ENCODE results near the gene UPK2.
A peak's percentile ranks its signal among the peaks of the same experiment; 100 is the strongest.

The UPK2 gene

DNA sequence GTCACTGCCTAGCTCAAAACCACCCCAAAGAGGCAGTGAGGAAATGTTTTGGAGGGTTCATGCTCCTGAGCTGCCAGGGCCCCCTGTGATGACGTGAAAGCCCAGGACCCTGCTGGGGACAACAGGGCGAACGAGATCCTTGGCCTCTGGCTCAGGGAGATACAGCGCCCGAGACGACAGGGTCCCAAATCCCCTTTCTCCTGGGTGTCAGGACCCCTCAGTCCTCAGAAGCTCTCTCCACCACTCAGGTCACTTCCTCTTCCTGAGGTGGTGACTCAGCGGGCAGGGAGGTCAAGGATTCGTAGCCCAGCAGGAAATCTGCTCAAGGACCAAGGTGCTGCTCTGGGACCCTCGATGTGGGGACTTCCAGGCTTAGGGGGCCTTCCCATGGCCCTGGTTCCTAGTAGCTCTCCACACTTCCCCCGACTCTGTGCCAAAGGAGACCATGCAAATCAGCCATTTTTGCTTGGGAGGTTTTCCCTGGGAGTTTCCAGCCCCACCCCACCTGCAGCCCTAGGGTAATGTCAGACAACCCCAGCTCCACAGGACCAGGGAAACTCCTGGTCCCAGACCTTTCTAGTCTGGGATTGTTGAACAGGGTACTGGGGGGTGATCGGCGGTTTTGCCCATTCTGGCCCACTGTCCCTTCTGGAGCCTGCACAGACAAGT is 43.2 kb upstream of the UPK2 start:
- DNase-seq: peak in 1 of 3 donors; percentile 34
- H3K9me3 ChIP-seq (ENCODE audit: control insufficient read depth, low read length): no peaks in the 10 kb centered on the region
- no peaks in the 10 kb centered on the region for H3K27me3 ChIP-seq (replicated peaks; ENCODE audit: control insufficient read depth, insufficient read depth, low read length, poor library complexity, severe bottlenecking)
- H3K36me3 ChIP-seq (ENCODE audit: control insufficient read depth, insufficient read depth, low read length): peaks cover 11% of the 10 kb centered on the region
- H3K4me3 ChIP-seq (ENCODE audit: insufficient read depth, low read depth, low read length, poor library complexity, severe bottlenecking): peak overlapping the region; percentile 49
- peaks cover 86% of the 10 kb centered on the region for H3K4me1 ChIP-seq (ENCODE audit: control insufficient read depth, insufficient read depth, low read length, poor library complexity, severe bottlenecking)
- H3K27ac ChIP-seq (ENCODE audit: insufficient read depth, low read length, poor library complexity, severe bottlenecking): peak overlapping the region; percentile 98

DNA sequence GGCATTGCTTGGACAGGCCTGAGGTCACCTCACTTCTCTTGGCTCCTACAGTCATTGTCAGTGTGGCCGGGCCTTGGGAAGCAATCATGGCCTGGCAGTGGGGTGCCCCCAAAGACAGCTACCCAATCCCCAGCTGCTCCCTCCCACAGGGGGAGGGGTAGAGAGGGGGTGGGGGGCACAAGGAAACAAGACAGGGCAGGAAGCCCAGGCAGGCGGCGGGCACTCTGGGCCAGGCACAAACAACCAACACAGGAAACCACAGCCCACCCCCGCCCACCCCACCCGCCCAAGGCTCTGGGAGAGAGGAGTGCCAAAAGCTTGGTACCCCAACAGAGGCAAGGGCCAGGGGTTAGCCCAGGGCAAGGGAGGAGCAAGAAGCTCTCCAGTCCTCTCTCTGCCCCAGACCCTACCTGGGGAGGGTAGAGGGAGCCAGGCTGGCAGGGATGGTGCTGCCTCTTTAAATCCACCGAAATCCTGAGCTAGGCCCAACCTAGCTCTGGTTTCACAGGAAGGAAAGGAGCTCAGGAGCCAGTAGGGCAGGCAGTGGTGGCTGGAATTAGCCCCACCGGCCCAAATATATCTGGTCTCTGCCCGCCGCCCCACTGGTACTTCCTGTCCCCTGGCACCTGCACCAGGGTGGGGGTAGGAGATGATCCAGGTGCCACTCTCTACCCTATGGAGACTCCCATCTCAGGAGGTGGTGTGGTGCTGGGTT is 42.5 kb upstream of the UPK2 start:
- peak in 2 of 3 donors; percentile 32 to 45 for DNase-seq
- Histone ChIP-seq H3K4me3 (ENCODE audit: insufficient read depth, low read depth, low read length, poor library complexity, severe bottlenecking) (peak overlapping the region; percentile 36), H3K27ac (ENCODE audit: insufficient read depth, low read length, poor library complexity, severe bottlenecking) (peak overlapping the region; percentile 98), H3K9me3 (ENCODE audit: control insufficient read depth, low read length) (no peaks in the 10 kb centered on the region), H3K4me1 (ENCODE audit: control insufficient read depth, insufficient read depth, low read length, poor library complexity, severe bottlenecking) (peaks cover 93% of the 10 kb centered on the region), H3K36me3 (ENCODE audit: control insufficient read depth, insufficient read depth, low read length) (peaks cover 6% of the 10 kb centered on the region), H3K27me3 (replicated peaks; ENCODE audit: control insufficient read depth, insufficient read depth, low read length, poor library complexity, severe bottlenecking) (no peaks in the 10 kb centered on the region)

DNA sequence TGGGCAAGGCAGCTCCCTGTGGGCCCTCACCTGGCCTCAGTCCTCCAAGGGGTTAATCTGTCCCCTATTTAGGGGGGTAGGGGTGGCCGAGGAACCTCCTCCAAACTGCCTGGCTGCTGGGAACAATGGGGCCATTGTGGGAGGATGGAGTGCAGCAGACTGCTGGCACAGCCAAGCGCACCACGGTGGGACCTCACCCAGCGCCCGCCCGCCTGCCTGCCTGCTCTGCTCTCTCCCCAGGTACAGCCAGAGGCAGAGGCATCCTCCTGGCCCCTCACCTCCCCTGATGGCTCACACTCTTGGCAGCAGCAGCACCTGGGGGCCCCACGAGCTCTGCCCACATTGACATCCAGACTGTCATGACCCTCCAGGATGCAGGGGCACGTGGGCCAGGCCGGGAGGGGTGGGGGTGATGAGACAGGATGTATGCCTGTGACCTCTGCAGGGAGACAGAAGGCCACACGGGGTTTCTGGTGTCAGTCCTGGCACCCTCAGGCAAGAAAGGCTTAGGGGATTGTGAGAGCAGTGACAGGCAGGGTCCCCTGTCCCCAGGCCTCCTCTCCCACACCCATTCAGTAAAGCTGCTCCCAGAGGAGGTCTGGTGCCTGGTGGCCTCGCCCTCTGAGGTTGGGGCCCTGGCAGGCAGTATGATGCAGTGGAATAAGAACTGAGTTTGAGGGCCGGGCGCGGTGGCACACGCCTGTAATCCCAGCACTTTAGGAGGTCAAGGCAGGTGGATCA is 41.8 kb upstream of the UPK2 start:
- DNase-seq: peak; percentile 69 to 81 (median 79)
- H3K27me3 ChIP-seq (replicated peaks; ENCODE audit: control insufficient read depth, insufficient read depth, low read length, poor library complexity, severe bottlenecking): no peaks in the 10 kb centered on the region
- H3K36me3 ChIP-seq (ENCODE audit: control insufficient read depth, insufficient read depth, low read length): peaks cover 6% of the 10 kb centered on the region
- H3K4me1 ChIP-seq (ENCODE audit: control insufficient read depth, insufficient read depth, low read length, poor library complexity, severe bottlenecking): peaks cover 93% of the 10 kb centered on the region
- H3K27ac ChIP-seq (ENCODE audit: insufficient read depth, low read length, poor library complexity, severe bottlenecking): peak overlapping the region; percentile 98
- H3K9me3 ChIP-seq (ENCODE audit: control insufficient read depth, low read length): no peaks in the 10 kb centered on the region
- peak overlapping the region; percentile 36 for H3K4me3 ChIP-seq (ENCODE audit: insufficient read depth, low read depth, low read length, poor library complexity, severe bottlenecking)

DNA sequence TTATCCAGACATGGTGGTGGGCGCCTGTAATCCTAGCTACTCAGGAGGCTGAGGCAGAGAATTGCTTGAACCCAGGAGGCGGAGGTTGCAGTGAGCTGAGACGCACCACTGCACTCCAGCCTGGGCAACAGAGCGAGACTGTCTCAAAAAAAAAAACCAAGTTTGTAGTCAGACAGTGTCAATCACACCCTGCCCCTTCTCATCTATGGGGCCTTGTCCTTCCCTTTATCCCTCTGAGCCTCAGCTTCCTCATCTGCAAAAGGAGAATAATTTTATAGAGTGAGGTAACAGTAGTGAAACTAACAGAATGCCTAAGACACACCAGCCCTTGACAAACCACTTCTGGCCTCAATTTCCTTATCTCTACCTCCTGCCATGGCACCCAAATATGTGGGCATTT is 41.1 kb upstream of the UPK2 start:
- H3K27me3 ChIP-seq (replicated peaks; ENCODE audit: control insufficient read depth, insufficient read depth, low read length, poor library complexity, severe bottlenecking): no peaks in the 10 kb centered on the region
- no peaks in the 10 kb centered on the region for H3K9me3 ChIP-seq (ENCODE audit: control insufficient read depth, low read length)
- H3K4me3 ChIP-seq (ENCODE audit: insufficient read depth, low read depth, low read length, poor library complexity, severe bottlenecking): peak overlapping the region; percentile 36
- H3K27ac ChIP-seq (ENCODE audit: insufficient read depth, low read length, poor library complexity, severe bottlenecking): peak overlapping the region; percentile 98
- peaks cover 93% of the 10 kb centered on the region for H3K4me1 ChIP-seq (ENCODE audit: control insufficient read depth, insufficient read depth, low read length, poor library complexity, severe bottlenecking)
- peaks cover 6% of the 10 kb centered on the region for H3K36me3 ChIP-seq (ENCODE audit: control insufficient read depth, insufficient read depth, low read length)
- DNase-seq: no peak

DNA sequence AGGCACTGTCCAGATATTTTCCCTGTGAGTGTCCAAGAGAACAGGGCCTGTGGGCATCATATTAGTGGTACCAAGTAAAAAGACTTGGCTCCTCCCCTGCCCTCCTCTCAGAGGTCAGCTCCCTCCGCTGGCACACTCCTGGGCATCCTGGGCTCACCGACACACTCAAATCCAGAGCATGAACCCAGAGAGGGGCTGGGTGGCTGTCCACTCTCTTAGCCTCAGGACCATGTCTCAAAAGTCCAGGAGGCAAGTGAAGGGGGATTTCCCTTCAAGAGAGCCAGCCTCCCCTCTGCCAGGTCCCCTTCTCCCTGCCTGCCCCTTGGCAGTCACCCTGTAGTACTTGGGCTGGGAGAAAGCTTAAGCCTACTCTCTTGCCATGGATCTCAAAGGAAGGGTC is 40.7 kb upstream of the UPK2 start:
- peaks cover 6% of the 10 kb centered on the region for H3K36me3 ChIP-seq (ENCODE audit: control insufficient read depth, insufficient read depth, low read length)
- no peaks in the 10 kb centered on the region for H3K27me3 ChIP-seq (replicated peaks; ENCODE audit: control insufficient read depth, insufficient read depth, low read length, poor library complexity, severe bottlenecking)
- peaks cover 93% of the 10 kb centered on the region for H3K4me1 ChIP-seq (ENCODE audit: control insufficient read depth, insufficient read depth, low read length, poor library complexity, severe bottlenecking)
- no peaks in the 10 kb centered on the region for H3K9me3 ChIP-seq (ENCODE audit: control insufficient read depth, low read length)
- peak overlapping the region; percentile 98 for H3K27ac ChIP-seq (ENCODE audit: insufficient read depth, low read length, poor library complexity, severe bottlenecking)
- DNase-seq: no peak
- H3K4me3 ChIP-seq (ENCODE audit: insufficient read depth, low read depth, low read length, poor library complexity, severe bottlenecking): peak overlapping the region; percentile 36

DNA sequence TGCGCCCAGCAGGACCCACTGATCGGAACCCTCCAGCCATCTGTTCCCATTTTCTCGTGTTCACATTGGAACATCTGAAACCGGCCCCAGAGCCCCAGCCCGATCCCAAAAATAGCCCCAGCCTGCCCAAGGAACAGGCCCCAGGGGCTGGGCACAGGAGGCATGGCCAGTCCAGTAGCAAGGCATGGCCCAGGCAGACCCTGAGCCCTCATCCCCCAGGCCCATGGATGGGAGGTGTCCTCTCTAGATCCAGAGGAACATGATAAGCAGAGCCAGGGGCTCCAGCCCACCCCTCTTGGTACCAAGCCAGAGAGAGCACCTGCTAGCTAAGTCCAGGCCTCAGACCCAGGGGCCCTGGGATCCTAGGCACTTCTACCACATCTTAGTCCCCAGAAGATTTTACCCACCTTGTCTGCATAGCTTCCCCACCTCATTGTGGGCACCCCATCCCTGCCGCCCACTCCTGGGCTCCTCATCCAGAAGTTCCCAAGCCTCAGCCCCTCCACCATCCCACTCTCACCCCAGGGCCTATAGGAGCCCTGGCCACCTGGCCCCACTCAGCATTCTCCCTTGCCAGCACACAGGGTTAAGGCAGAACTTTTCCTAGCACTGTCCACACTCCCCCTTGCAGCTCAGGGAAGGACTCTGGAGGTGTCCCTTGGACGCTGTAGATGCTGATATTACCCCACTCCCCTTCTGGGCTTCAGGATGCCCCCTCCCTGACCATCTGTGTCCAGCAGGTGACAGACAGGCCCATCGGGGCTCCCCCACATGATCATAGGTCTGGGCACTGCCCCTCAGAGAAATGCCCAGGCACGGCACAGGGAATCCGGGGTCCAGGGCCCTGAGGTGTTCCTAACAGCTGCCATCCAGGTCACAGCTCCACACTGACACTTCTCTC is 39.9 kb upstream of the UPK2 start:
- H3K4me1 ChIP-seq (ENCODE audit: control insufficient read depth, insufficient read depth, low read length, poor library complexity, severe bottlenecking): peaks cover 97% of the 10 kb centered on the region
- no peaks in the 10 kb centered on the region for H3K9me3 ChIP-seq (ENCODE audit: control insufficient read depth, low read length)
- H3K36me3 ChIP-seq (ENCODE audit: control insufficient read depth, insufficient read depth, low read length): peaks cover 6% of the 10 kb centered on the region
- H3K4me3 ChIP-seq (ENCODE audit: insufficient read depth, low read depth, low read length, poor library complexity, severe bottlenecking): no peak overlapping the region
- no peaks in the 10 kb centered on the region for H3K27me3 ChIP-seq (replicated peaks; ENCODE audit: control insufficient read depth, insufficient read depth, low read length, poor library complexity, severe bottlenecking)
- DNase-seq: no peak
- peak overlapping the region; percentile 98 for H3K27ac ChIP-seq (ENCODE audit: insufficient read depth, low read length, poor library complexity, severe bottlenecking)

DNA sequence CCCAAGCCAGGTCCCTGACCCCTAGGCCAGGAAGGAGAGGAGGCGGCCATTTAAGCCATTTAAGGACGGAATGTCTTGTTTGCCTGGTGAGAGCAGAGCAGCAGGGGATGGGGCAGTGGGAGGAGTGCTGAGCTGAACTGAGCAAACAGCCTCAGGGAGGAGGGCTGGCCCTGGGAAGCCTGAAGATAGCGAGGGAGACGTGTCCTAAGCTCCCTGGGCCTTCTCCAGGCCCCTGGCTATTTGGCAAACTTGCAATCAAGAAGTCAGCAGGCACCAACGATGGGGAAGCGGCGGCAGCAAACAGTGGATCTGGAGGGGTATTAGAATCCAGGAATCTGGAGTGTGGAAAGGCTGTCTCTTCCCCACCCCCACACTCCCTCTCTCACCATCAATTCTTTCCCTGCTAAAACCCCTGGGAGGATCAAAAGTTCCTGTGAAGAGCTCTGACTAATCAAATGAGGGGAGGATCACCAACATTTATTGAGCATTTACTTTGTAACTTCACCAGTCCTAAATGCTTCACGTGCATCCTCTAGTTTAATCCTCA is 39.2 kb upstream of the UPK2 start:
- no peak for DNase-seq
- H3K4me3 ChIP-seq (ENCODE audit: insufficient read depth, low read depth, low read length, poor library complexity, severe bottlenecking): no peak overlapping the region
- peaks cover 97% of the 10 kb centered on the region for H3K4me1 ChIP-seq (ENCODE audit: control insufficient read depth, insufficient read depth, low read length, poor library complexity, severe bottlenecking)
- peaks cover 6% of the 10 kb centered on the region for H3K36me3 ChIP-seq (ENCODE audit: control insufficient read depth, insufficient read depth, low read length)
- no peaks in the 10 kb centered on the region for H3K27me3 ChIP-seq (replicated peaks; ENCODE audit: control insufficient read depth, insufficient read depth, low read length, poor library complexity, severe bottlenecking)
- peak overlapping the region; percentile 98 for H3K27ac ChIP-seq (ENCODE audit: insufficient read depth, low read length, poor library complexity, severe bottlenecking)
- no peaks in the 10 kb centered on the region for H3K9me3 ChIP-seq (ENCODE audit: control insufficient read depth, low read length)

DNA sequence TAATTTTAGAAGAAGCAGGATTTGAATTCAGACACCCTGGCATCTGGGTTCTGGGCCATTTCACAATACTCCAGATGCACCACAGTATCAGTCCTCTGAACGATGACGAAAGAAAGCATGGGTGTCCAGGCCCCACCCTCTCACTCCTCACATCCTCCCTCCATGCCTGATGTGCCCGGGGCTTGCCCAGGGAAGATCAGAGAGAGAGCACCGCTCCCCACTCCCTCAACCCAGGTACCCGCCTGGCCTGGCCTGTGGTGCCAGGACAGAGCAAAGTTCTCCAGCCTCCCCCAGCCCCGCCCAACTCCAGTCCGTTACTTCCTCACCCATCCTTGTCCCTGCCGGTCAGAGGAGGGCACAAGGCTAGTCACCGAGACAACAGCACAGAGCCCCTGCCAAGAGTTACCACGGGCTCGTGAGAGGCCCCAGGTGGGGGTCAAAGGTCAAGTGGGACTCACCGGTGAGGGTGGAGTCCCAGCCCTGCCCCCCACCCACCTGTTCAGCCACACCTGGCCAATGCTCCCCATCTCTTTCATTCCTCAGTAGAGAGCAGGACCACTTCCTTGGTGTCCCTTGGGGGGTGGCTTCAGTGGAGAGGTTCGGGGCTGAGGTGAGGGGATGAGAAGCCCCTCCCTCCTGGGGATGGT is 38.5 kb upstream of the UPK2 start:
- H3K4me1 ChIP-seq (ENCODE audit: control insufficient read depth, insufficient read depth, low read length, poor library complexity, severe bottlenecking): peaks cover 97% of the 10 kb centered on the region
- no peaks in the 10 kb centered on the region for H3K9me3 ChIP-seq (ENCODE audit: control insufficient read depth, low read length)
- H3K4me3 ChIP-seq (ENCODE audit: insufficient read depth, low read depth, low read length, poor library complexity, severe bottlenecking): peak overlapping the region; percentile 27
- no peaks in the 10 kb centered on the region for H3K27me3 ChIP-seq (replicated peaks; ENCODE audit: control insufficient read depth, insufficient read depth, low read length, poor library complexity, severe bottlenecking)
- H3K27ac ChIP-seq (ENCODE audit: insufficient read depth, low read length, poor library complexity, severe bottlenecking): peak overlapping the region; percentile 98
- peak; percentile 55 to 61 (median 55) for DNase-seq
- H3K36me3 ChIP-seq (ENCODE audit: control insufficient read depth, insufficient read depth, low read length): peaks cover 6% of the 10 kb centered on the region

DNA sequence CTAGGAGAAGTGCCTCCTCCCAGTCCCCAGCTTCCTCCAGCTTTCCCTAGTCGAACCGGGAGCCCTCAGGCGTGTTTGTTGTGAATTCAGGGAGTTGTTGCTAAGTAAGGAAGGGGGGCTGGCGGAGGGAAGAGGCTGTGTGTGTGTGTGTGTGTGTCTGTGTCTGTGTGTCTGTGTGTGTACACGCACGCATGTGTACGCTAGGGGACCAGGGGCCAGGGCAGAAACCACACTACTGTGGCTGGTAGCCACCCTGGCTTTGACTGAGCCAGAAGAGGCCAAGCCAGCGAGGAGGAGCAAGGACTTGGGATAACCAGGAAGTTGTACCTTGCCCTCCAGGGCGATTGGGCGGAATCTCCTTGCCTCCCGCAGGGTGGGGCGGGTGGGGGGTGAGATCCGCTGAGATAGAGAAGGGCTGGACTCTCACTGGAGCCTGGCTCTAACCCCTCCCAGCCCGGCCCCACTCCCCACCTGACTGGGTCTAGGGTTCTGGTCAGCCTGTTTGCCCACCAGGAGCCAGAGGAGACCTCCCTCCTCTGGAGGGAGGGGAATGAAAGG is 37.9 kb upstream of the UPK2 start:
- H3K27ac ChIP-seq (ENCODE audit: insufficient read depth, low read length, poor library complexity, severe bottlenecking): peak overlapping the region; percentile 98
- no peaks in the 10 kb centered on the region for H3K9me3 ChIP-seq (ENCODE audit: control insufficient read depth, low read length)
- peak overlapping the region; percentile 27 for H3K4me3 ChIP-seq (ENCODE audit: insufficient read depth, low read depth, low read length, poor library complexity, severe bottlenecking)
- H3K4me1 ChIP-seq (ENCODE audit: control insufficient read depth, insufficient read depth, low read length, poor library complexity, severe bottlenecking): peaks cover 91% of the 10 kb centered on the region
- no peaks in the 10 kb centered on the region for H3K27me3 ChIP-seq (replicated peaks; ENCODE audit: control insufficient read depth, insufficient read depth, low read length, poor library complexity, severe bottlenecking)
- DNase-seq: no peak
- H3K36me3 ChIP-seq (ENCODE audit: control insufficient read depth, insufficient read depth, low read length): peaks cover 6% of the 10 kb centered on the region
